Measurements from ENCODE around the gene PDE1A.

PDE1A gene

DNA sequence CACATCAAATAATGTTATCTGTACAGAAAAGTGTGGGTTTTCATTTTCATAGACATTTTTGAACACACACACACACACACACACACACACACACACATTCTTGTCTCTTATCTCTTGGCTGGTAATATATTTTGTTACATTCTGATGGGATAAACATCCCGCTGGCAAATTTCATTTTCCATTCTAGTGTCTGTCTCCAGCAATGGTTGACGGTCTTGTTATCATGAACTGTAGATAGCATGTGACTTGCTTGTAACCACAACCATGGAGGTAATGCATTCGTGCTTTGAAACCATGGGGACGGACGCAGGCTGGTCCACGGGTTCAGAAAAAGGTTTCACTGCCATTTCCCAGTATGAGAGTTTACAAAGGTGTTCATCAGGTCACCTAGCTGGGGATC, 284.8 kb downstream of the PDE1A start:
- no peak overlapping the region for H3K4me2 ChIP-seq (ENCODE audit: low read length)
- no peaks in the 10 kb centered on the region for H3F3A ChIP-seq (ENCODE audit: control insufficient read depth, insufficient read depth)
- no peak overlapping the region for H3K4me3 ChIP-seq (ENCODE audit: low read length)
- H3K27ac ChIP-seq (ENCODE audit: low read depth, low read length) = no peak overlapping the region
- no peaks in the 10 kb centered on the region for H3K9me3 ChIP-seq (ENCODE audit: control insufficient read depth, insufficient read depth, low read length)
- H3K36me3 ChIP-seq (ENCODE audit: control insufficient read depth, low read length) = no peaks in the 10 kb centered on the region
- peaks cover 6% of the 10 kb centered on the region; the same call in 1 of the 2 replicates for H3K27me3 ChIP-seq (ENCODE audit: control insufficient read depth, low read length)
- no peaks in the 10 kb centered on the region for H3K9me2 ChIP-seq (replicated peaks; ENCODE audit: control insufficient read depth, low read length)
- TF ChIP-seq, protein P1, sequence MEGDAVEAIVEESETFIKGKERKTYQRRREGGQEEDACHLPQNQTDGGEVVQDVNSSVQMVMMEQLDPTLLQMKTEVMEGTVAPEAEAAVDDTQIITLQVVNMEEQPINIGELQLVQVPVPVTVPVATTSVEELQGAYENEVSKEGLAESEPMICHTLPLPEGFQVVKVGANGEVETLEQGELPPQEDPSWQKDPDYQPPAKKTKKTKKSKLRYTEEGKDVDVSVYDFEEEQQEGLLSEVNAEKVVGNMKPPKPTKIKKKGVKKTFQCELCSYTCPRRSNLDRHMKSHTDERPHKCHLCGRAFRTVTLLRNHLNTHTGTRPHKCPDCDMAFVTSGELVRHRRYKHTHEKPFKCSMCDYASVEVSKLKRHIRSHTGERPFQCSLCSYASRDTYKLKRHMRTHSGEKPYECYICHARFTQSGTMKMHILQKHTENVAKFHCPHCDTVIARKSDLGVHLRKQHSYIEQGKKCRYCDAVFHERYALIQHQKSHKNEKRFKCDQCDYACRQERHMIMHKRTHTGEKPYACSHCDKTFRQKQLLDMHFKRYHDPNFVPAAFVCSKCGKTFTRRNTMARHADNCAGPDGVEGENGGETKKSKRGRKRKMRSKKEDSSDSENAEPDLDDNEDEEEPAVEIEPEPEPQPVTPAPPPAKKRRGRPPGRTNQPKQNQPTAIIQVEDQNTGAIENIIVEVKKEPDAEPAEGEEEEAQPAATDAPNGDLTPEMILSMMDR (IDR thresholded peaks at IDR 0.05; ENCODE audit: low read depth, low read length, poor library complexity, severe bottlenecking) = no peak
- no peak for TF ChIP-seq EZH2phosphoT487 (IDR thresholded peaks at IDR 0.05; ENCODE audit: borderline replicate concordance, low read length)
- H3K4me1 ChIP-seq (ENCODE audit: control insufficient read depth, low read length) = no peaks in the 10 kb centered on the region
- H4K20me1 ChIP-seq (ENCODE audit: control insufficient read depth, insufficient read depth, low read depth, low read length) = no peaks in the 10 kb centered on the region
- no peaks in the 10 kb centered on the region for H3K79me2 ChIP-seq (ENCODE audit: control insufficient read depth, low read length)

DNA sequence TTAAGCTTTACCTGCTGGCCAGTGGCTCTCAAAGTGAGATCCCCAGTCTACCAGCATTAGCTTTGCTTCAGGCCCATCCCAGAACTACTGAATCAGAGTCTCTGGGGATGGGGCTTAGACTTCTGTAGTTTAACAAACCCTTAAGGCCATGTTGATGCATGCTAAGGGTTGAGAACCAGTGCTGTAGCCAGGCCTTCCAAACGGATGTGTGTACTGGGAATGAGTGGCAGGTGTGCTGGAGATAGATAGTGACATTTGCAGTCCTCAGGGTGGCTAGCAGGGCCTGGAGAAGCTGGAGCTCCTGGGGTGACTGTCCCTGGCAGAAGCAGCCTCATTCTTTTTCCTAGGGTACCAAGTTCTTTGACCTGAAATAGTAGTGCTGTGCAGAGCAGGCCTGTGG, 292.6 kb downstream of the PDE1A start:
- H3K79me2 ChIP-seq (ENCODE audit: control insufficient read depth, low read length) = no peaks in the 10 kb centered on the region
- H4K20me1 ChIP-seq (ENCODE audit: control insufficient read depth, insufficient read depth, low read depth, low read length) = no peaks in the 10 kb centered on the region
- no peaks in the 10 kb centered on the region for H3K27me3 ChIP-seq (ENCODE audit: control insufficient read depth, low read length)
- no peaks in the 10 kb centered on the region for H3K9me3 ChIP-seq (ENCODE audit: control insufficient read depth, insufficient read depth, low read length)
- peaks cover 3% of the 10 kb centered on the region; the same call in 1 of the 2 replicates for H3K4me1 ChIP-seq (ENCODE audit: control insufficient read depth, low read length)
- no peaks in the 10 kb centered on the region for H3K9me2 ChIP-seq (replicated peaks; ENCODE audit: control insufficient read depth, low read length)
- no peak overlapping the region for H3K27ac ChIP-seq (ENCODE audit: low read depth, low read length)
- no peak overlapping the region for H3K4me2 ChIP-seq (ENCODE audit: low read length)
- TF ChIP-seq, protein P1 (IDR thresholded peaks at IDR 0.05; ENCODE audit: low read depth, low read length, poor library complexity, severe bottlenecking) = no peak
- TF ChIP-seq EZH2phosphoT487 (IDR thresholded peaks at IDR 0.05; ENCODE audit: borderline replicate concordance, low read length) = no peak
- no peaks in the 10 kb centered on the region for H3F3A ChIP-seq (ENCODE audit: control insufficient read depth, insufficient read depth)
- no peaks in the 10 kb centered on the region for H3K36me3 ChIP-seq (ENCODE audit: control insufficient read depth, low read length)
- H3K4me3 ChIP-seq (ENCODE audit: low read length) = no peak overlapping the region

DNA sequence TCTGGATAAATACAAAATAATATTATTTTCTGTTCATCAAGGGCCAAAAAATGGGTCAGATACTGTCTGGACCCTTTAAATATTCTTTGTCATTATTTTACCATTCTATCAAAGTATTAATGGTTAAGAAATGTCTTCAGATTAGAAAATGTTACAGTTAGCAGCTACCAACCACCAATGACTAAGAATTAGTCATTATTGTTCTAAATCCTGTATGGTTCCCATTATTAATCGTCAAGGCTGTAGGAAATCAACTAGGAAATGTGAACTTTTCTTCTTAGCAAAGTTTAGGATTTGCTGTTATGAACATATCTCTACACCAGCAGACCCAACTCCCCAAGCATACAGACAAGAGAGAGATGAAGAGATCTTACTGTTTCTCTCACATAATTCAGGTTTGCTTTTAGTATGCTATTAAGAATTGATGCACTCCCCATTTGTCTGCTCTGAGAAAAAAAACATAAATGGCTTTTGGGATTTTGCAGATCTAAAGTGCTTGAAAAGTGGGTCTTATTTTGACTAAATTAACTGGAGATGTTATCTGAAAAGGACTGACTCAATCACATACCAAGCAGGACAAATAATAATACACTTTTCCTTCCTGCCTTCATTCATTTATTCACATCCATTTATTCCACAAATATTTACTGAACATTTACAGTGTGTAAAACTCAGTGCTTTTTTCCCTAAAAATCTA, 293.5 kb downstream of the PDE1A start:
- no peaks in the 10 kb centered on the region for H4K20me1 ChIP-seq (ENCODE audit: control insufficient read depth, insufficient read depth, low read depth, low read length)
- TF ChIP-seq EZH2phosphoT487 (IDR thresholded peaks at IDR 0.05; ENCODE audit: borderline replicate concordance, low read length) = no peak
- TF ChIP-seq, protein P1 (IDR thresholded peaks at IDR 0.05; ENCODE audit: low read depth, low read length, poor library complexity, severe bottlenecking) = no peak
- no peaks in the 10 kb centered on the region for H3K9me2 ChIP-seq (replicated peaks; ENCODE audit: control insufficient read depth, low read length)
- H3K79me2 ChIP-seq (ENCODE audit: control insufficient read depth, low read length) = no peaks in the 10 kb centered on the region
- no peaks in the 10 kb centered on the region for H3K9me3 ChIP-seq (ENCODE audit: control insufficient read depth, insufficient read depth, low read length)
- no peak overlapping the region for H3K4me3 ChIP-seq (ENCODE audit: low read length)
- no peak overlapping the region for H3K4me2 ChIP-seq (ENCODE audit: low read length)
- no peaks in the 10 kb centered on the region for H3F3A ChIP-seq (ENCODE audit: control insufficient read depth, insufficient read depth)
- H3K27me3 ChIP-seq (ENCODE audit: control insufficient read depth, low read length) = no peaks in the 10 kb centered on the region
- peaks cover 3% of the 10 kb centered on the region; the same call in 1 of the 2 replicates for H3K4me1 ChIP-seq (ENCODE audit: control insufficient read depth, low read length)
- no peaks in the 10 kb centered on the region for H3K36me3 ChIP-seq (ENCODE audit: control insufficient read depth, low read length)
- no peak overlapping the region for H3K27ac ChIP-seq (ENCODE audit: low read depth, low read length)

Data from DOHH2 (cell line).